Lower leg skin (tissue), 3 donors: ENCODE results near the gene IFI6.

Experiments
- POLR2A ChIP-seq, 2 donors: fragments of 450-650 bp; IDR thresholded peaks; one replicate each; pipeline ENCODE4 v1.6.1; 2016 to 2017; ENCODE audit warnings: antibody characterized with exemption in 2 of 2, mild to moderate bottlenecking in 1 of 2, moderate library complexity in 1 of 2
- TF ChIP-seq, protein P1 (sequence below), 3 donors: fragments of 450-650 bp; IDR thresholded peaks; one replicate each; pipeline ENCODE4 v1.5.1; 2016; ENCODE audit warnings: antibody characterized with exemption in 3 of 3, mild to moderate bottlenecking in 3 of 3, moderate library complexity in 2 of 3

DNA sequence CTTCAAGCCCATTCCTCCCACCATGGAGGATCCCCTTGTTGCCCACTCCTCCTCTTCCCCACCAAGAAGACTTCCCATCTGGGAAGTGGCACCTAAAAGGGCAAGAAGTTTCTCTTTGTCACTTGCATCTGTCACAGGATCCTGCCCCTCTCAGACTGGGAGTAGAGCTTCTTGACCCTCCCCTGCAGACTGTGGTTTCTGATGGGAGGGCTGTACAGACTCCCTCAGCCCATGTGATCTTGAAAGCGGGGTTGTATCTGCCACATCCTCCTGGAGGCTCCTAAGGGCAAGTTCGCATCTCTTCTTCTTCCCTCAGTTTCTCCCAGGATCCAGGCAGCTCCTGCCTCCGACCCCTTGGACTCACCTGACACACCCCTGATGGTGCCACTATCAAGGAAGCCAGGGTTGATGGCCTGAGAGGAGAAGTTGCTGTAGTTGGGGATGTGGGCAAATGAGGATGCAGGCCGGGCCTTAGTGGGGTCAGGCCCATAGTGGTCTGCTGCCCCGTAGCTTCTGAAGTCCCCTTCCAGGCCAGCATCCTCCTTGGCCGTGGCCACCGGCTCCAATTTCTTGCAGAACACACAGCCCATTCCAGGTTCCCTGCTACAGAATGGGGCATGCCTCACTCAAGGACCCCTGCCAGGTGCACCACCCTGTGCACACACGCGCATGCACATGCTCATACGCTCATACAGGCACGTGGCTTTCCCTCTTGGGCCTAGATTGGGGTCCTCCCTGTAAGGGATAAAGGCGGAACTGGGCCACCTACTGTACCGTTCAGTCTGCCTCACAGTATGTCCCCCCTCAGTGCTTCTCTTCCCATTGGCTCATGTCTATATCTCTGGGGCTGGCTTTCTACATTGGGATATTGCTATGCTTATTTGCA lies 48.4 kb downstream of the IFI6 start:
- TF ChIP-seq, protein P1, sequence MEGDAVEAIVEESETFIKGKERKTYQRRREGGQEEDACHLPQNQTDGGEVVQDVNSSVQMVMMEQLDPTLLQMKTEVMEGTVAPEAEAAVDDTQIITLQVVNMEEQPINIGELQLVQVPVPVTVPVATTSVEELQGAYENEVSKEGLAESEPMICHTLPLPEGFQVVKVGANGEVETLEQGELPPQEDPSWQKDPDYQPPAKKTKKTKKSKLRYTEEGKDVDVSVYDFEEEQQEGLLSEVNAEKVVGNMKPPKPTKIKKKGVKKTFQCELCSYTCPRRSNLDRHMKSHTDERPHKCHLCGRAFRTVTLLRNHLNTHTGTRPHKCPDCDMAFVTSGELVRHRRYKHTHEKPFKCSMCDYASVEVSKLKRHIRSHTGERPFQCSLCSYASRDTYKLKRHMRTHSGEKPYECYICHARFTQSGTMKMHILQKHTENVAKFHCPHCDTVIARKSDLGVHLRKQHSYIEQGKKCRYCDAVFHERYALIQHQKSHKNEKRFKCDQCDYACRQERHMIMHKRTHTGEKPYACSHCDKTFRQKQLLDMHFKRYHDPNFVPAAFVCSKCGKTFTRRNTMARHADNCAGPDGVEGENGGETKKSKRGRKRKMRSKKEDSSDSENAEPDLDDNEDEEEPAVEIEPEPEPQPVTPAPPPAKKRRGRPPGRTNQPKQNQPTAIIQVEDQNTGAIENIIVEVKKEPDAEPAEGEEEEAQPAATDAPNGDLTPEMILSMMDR (IDR thresholded peaks at IDR 0.05), result no peak
- TF ChIP-seq POLR2A (IDR thresholded peaks at IDR 0.05), result no peak
